Retinal pigment epithelial cell (primary cell): ENCODE results near the gene SCAMP3.

ENCODE experiments used
- DNase-seq: peaks from one replicate; pipeline ENCODE4 v3.0.0-alpha.2; 2010; ENCODE audit warnings: low read depth
- H3K4me3 ChIP-seq: 2 replicates; pipeline ENCODE4 v1.5.1; 2011; ENCODE audit warnings: mild to moderate bottlenecking, low read length, control low read depth, moderate library complexity
- CTCF ChIP-seq: conservative IDR thresholded peaks from 2 replicates; pipeline ENCODE4 v1.5.1; 2011; ENCODE audit warnings: low read depth, low read length, control low read depth, inconsistent platforms

Gene SCAMP3

GRCh38 chr1:155207806-155208540 is 54.2 kb downstream of the SCAMP3 start, which contains the start of gene THBS3:
Gene THBS3, minus strand, starts transcription at chr1:155207897. Its CDS starts 21 bp downstream, at chr1:155207876.
- no peak for TF ChIP-seq CTCF
- H3K4me3 ChIP-seq, result peak within 1 kb of the TSS; percentile 91
- no peak for DNase-seq

GRCh38 chr1:155206891-155207805 is 55.0 kb downstream of the SCAMP3 start:
- peak; percentile 93 for TF ChIP-seq CTCF
- no peak for DNase-seq
- H3K4me3 ChIP-seq, result peak overlapping the region; percentile 91
